ENCODE measurements around the gene CFAP74.
"Not testable (repeated sequence)": the region's sequence is repeated elsewhere in the genome, so short reads cannot be mapped to it uniquely, and the experiment has no call there.

The CFAP74 gene

DNA sequence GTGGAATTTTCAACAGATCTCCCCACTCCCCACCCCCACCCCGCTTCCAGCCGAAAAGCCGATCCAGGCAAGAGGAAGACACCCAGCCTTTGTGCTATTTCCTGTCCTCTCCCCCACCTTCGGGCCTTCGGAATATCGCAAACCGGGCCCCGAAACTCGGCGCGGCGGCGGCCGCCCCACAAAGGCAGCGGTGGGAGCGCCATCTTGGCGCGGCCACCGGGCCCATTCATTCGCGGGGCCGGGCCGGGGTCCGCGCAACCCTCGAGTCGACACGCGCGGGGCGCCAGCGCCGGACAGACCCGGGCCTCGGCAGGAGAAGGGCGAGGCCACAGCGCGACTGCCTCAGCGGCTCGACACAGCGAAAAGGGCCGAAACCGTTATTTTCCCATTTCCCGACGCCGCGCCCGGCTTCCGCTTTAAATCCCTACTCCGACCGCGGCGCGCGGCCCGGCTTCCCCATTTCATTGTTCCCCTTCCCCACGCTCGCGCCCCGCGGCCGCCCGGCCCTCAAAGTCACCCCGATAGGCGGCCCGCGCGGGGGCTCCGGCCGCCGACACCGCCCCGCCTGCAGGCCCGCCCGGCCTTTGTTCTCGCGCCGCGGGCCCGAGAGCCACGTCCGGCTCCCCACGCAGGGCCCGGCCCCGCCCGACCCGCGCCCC, 113.6 kb downstream of the CFAP74 start:
- FAIRE-seq (no peak), DNase-seq (ENCODE audit: insufficient read length, low spot score) (no peak)

DNA sequence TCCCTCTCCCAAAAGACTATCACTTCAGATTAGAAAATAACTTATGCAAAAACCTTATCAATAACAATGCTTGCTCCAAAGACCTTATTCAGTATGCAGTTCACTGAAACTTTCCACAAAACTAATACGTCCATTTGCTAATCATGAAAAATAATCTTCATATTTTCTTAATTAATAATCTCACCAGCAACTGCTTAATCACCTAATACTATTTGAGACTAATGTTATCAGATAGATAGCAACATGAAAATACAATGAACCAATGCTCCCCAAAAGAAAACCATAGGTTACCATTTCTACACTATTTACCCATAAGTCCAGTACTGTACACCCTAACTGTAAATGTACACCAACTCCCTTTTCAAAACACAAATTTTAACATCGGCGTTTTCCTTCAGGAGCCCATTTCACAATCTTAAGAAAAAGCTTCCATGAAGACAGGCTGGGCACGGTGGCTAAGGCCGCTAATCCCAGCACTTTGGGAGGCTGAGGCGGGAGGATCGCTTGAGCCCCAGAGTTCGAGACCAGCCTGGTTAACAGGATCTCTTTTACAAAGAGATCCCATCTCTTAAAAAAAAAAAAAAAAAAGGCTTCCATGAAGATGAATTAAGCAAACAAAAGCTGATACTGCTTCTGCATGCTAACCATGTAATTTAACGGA, 114.4 kb downstream of the CFAP74 start:
- no peak for DNase-seq (ENCODE audit: insufficient read length, low spot score)
- FAIRE-seq, result no peak

DNA sequence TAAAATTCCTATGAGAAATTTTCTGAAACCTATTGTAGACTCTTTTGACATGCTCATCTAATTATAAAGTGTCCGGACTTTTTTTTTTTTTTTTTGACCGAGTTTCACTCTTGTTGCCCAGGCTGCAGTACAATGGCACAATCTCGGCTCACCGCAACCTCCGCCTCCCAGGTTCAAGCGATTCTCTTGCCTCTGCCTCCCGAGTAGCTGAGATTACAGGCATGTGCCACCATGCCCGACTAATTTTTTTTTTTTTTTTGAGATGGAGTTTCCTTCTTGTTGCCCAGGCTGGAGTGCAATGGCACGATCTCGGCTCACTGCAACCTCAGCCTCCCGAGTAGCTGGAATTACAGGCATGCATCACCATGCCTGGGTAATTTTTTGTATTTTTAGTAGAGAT, 119.7 kb downstream of the CFAP74 start:
- FAIRE-seq, result not testable (repeated sequence)

DNA sequence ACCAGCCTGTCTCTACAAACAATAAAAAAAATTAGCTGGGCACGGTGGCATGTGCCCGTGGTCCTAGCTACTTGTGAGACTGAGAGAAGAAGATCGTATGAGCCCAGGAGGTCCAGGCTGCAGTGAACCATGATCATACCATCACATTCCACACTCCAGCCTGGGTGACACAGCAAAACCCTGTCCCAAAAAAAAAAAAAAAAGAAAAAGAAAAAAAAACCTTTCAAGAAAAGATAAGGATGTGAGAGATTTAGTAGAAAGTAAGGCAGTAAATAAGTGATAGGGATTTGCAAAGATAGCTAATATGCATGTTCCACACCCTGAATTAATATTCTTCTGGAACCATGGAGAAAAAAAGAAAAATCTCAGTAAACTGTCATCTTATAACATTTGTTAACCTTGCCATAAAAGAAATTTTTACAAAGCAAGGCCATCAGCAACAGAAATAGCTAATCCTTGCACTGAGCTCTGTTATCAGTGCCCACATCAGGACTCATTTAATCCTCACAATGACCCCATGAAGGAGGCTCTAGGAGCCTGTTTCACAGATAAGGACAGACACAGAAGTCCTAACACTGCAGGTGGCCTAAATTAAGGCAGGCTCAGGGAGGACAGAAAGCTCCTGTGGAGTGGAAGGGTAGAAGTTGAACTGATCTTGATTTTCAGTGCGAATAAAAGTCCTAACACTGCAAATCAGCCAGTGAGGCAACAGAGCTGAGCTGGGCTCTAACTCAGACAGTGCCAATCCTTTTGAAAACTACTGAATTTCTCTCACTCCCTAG, 120.3 kb downstream of the CFAP74 start:
- DNase-seq (ENCODE audit: insufficient read length, low spot score), result no peak
- no peak for FAIRE-seq

More for the DNA sequence above, 119.7 kb downstream of the CFAP74 start:
- not testable (repeated sequence) for DNase-seq (ENCODE audit: insufficient read length, low spot score)

DNA sequence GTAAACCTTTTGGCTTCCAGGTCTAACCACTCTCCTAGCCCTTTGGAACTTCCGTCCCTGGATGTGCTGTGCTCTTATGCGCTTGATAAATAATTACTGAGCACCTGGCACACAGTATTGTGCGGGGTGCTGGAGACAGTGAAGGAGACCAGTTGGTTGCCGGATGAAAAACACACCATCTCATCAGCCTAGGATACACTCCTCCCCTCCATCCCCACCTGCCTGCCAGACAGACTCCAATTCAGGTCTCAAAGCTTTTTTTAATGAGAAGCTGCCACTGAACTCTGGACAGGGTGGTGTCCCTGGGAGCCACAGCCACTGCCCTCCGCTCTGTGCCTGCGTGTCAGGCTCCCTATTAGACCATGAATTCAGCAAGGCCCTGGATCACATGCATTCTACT, 121.9 kb downstream of the CFAP74 start:
- DNase-seq (ENCODE audit: insufficient read length, low spot score) (no peak), FAIRE-seq (no peak)

DNA sequence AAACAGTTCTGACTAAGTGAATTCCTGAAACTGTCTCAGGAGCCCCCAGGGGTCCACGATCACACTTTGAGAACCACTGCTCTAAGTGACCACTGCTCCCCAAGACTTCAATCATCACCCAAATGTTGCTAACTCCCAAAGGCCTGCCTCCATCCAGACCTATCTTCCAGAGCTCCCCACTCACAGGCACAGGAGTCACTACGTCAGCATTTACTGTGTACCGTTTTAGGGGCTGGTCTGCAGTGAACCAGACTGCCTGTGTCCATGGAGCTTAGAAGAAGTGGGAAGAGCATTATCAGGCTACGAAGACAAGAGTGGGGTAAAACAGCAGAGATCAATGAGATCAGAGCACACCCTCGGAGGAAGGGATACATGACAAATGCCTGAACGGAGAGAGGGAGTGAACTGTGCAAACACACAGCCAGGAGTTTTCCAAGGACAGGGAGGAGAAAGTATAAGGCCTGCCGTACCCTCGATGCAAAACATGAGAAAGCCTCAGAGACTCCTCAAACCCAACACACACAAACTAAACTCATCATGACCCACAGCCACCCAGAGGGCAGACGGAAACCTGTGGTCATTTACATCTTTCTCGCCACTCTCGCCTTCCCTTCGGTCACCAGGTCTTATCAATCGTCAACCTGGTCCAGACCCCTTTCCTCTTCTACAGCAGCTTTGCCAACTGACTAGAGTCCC, 122.8 kb downstream of the CFAP74 start:
- no peak for DNase-seq (ENCODE audit: insufficient read length, low spot score)
- FAIRE-seq, result no peak

DNA sequence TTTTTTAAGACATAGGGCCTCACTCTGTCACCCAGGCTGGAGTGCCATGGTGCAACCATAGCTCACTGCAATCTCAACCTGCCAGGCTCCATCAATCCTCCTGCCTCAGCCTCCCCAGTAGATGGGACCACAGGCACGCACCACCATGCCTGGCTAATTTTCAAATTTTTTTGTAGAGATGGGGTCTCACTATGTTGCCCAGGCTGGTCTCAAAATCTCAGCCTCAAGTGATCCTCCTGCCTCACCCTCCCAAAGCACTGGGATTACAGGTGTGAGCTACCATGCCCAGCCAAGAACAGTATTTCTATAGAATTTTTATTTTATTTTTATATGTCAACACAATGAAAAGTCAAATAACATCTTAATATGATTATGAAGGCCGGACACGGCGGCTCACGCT, 123.6 kb downstream of the CFAP74 start:
- FAIRE-seq, result no peak
- no peak for DNase-seq (ENCODE audit: insufficient read length, low spot score)

DNA sequence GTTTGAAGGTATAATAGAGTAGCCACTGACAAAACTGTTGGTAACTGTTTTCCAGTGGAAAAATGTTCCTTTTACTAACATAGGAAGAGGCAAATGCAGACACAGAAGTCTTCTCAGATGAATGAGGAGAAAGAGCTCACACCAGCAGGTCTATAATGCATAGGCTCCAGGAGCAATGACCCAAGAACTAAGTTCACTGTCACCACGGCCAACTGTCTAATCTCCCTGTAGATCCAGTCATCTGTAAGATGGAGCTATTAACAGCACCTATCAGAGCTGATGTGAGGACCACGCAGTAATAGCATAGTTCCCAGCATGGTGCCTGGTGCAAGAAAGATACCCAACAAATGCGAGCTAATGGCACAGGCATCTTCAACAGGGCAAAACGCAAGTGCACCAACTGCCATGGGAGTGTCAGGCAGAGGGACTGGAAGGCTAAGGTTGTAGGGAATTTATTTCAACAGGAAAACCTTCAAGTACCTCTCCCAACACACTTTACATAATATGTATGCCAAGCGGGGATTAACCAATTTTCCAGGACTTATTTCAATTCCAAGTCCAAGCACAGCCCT, 125.6 kb downstream of the CFAP74 start:
- DNase-seq (ENCODE audit: insufficient read length, low spot score) (no peak), FAIRE-seq (no peak)

DNA sequence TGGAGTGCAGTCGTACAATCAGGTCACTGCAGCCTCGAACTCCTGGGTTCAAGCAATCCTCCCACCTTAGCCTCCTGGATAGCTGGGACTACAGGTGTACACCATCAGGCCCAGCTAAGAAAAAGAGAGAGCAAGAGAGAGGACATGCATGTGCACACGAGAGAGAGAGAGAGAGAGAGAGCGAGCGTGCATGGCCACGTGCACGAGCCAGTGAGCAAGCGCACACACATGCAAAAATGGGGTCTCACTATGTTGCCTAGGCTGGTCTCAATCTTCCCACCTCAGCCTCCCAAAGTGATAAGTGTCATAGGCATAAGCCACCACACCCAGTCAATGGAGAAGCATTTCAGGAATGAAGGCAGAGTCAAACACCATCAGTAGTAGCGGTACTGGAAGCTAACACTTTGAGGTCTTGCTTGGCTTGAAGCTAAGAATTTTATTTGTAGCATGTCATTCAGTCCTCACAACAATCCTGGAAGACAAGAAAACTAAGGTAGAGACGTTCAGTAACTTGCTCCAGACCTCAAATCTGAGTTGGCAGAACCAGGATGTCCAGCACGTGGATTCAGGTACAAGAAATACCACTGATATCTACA, 127.2 kb downstream of the CFAP74 start:
- FAIRE-seq (no peak), DNase-seq (ENCODE audit: insufficient read length, low spot score) (no peak)

DNA sequence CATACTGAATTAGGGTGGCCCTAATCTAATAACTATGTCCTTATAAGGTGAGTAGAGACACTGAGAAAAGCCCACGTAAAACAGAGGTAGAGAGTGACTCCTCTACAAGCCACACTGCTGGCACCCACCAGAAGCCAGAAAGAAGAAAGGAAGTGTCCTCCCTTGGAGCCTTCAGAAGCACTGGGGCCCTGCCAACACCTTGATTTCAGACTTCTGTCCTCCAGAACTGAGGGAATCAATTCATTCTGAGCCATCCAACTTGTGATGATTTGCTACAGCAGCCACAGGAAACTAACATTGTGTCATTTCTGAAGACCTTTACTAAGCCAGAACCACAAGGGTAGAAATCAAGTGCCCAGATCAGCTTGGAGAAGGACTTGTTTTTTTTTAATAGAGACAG, 127.7 kb downstream of the CFAP74 start:
- DNase-seq (ENCODE audit: insufficient read length, low spot score) (no peak), FAIRE-seq (no peak)

DNA sequence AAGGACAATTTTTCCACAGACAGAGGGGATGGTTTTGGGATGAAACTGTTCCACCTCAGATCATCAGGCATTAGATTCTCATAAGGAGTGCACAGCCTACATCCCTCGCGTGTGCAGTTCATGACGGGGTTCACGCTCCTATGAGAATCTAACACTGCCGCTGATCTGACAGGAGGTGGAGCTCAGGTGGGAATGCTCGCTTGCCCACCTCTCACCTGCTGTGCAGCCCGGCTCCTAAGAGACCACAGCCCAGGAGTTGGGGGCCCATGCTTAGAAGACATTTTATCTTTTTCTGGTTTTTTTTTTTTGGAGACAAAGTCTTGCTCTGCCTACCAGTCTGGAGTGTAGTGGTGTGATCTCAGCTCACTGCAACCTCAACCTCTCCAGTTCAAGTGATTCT, 128.7 kb downstream of the CFAP74 start:
- DNase-seq (ENCODE audit: insufficient read length, low spot score) (no peak), FAIRE-seq (no peak)

DNA sequence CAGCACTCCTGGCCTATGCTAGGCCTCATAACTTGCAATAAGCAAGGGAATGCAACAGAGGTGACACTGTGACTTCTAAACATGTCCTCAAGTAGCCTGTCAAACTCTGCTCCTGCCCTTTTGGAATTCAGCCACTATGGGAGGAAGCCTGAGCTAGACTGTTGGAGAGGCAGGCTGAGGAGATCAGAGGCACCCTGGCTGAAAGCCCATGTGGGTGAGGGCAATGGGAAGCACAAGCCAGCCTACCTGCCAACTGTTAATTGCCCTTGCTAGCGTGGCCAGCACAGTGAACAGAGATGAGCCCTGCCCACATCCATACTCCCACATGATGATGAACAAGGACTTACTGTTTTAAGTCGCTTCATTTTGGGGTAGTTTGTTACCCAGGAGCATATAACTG, 130.4 kb downstream of the CFAP74 start:
- no peak for DNase-seq (ENCODE audit: insufficient read length, low spot score)
- FAIRE-seq, result no peak

DNA sequence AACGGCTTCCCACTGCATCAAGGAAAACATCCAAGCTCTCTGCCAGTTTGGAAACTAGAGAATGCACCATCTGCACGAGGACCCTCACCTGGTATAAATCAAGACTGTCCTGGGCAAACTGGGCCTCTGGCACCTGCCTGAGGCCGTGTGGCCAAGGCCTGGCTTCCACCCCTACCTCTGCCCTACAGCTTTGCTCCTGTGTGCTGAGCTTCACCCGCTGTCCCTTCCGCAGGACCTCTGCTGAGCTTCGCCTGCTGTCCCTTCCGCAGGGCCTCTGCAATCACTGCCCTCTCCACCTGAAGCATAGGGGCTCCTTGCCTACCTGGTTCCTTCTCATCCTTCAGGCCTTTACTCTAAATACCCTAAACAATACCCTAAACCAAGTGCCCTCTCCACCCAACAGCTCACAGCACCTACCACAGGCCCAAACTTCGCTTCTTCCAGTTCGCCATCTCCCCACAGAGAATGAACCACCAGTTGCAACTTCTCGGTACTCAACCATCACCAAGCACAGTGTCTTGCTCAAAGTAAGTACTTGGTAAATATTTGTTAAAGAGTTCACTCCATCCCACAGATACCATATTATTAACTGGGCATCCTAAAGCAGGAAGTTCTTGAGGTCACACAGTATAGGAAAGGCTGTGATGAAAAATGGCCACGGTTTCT, 131.1 kb downstream of the CFAP74 start:
- DNase-seq (ENCODE audit: insufficient read length, low spot score), result no peak
- no peak for FAIRE-seq
